Measurements from ENCODE around the gene CDHR2.

CDHR2 gene

DNA sequence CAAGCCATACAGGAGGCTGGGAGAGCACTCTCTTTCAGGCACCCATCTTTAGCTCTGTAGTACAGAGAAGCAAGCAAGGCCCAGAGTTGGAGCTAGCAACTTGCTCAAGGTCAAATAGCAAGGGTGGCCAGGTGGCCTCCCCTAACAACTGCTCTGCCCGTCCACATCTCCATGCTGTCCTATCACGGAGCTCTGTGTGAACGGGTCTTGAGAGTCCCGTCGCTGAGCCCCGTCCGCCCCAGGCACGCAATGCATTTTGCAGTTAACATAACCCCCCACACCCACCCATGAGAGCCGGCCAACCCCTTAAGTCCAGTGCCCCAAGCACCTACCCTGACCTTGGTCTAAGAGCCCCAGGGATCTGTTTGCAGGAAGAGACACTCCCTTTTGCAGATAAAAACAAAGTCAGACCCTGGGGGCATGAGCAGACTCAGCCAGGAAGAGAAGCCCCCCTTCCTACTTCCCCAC is 13.4 kb upstream of the CDHR2 start:
- no peak for TF ChIP-seq CTCF (IDR thresholded peaks at IDR 0.05; ENCODE audit: insufficient read depth, low read depth, low read length, missing control alignments)
- no peak for DNase-seq (ENCODE audit: low read depth)
- peak overlapping the region; percentile 99 for H3K4me3 ChIP-seq (ENCODE audit: low read length)

GRCh38 chr5:176536132-176536901 is 12.8 kb upstream of the CDHR2 start:
- peak; percentile 77 for DNase-seq (ENCODE audit: low read depth)
- no peak for TF ChIP-seq CTCF (IDR thresholded peaks at IDR 0.05; ENCODE audit: insufficient read depth, low read depth, low read length, missing control alignments)
- peak overlapping the region; percentile 99 for H3K4me3 ChIP-seq (ENCODE audit: low read length)

DNA sequence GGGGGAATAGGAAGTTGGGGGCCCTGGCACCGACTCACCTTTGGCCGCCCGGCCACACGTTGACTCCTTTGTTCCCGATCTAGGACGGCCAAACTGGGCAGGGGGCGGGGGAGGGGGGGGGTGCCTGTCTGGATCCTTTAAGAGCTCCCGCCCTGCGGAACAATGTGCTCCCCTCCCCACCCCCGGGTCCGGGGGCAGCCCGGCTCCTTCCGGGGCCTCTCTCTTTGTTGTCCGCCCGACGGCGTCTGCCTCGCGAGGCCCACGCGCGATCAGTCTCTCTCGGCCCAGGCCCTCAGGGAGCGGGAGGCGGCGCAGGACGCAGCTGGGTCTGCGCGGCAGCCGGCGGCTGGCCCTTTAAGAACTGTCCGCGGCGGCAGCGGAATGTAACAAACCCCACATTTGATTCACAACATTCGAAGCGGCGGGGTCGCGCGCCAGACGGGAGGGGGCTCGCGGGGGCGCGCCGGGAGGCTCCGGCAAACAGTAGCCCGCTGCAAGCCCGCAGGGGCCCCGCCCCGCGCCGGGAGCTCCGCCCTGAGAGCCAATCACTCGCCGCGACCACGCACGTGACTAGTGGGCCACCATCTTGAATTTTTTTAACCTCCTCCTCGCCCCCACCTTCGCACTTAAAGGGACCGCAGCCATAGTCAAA is 12.1 kb upstream of the CDHR2 start, which contains the start of gene RNF44:
RNF44 (minus strand) TSS at position 501 of the 652 bp plus-strand sequence. CDS start 4,930 bp downstream, outside the sequence.
- no peak for TF ChIP-seq CTCF (IDR thresholded peaks at IDR 0.05; ENCODE audit: insufficient read depth, low read depth, low read length, missing control alignments)
- peak; percentile 98 for DNase-seq (ENCODE audit: low read depth)
- peak within 1 kb of the TSS; percentile 99 for H3K4me3 ChIP-seq (ENCODE audit: low read length)

- peak; percentile 100 for DNase-seq (ENCODE audit: low read depth)
- peak overlapping the region; percentile 99 for H3K4me3 ChIP-seq (ENCODE audit: low read length)
- no peak for TF ChIP-seq CTCF (IDR thresholded peaks at IDR 0.05; ENCODE audit: insufficient read depth, low read depth, low read length, missing control alignments)
These were observed 11.4 kb upstream of the CDHR2 start for GRCh38 chr5:176537554-176538229.

GRCh38 chr5:176538230-176538988 is 10.7 kb upstream of the CDHR2 start:
- no peak for TF ChIP-seq CTCF (IDR thresholded peaks at IDR 0.05; ENCODE audit: insufficient read depth, low read depth, low read length, missing control alignments)
- no peak for DNase-seq (ENCODE audit: low read depth)
- peak overlapping the region; percentile 42 for H3K4me3 ChIP-seq (ENCODE audit: low read length)

DNA sequence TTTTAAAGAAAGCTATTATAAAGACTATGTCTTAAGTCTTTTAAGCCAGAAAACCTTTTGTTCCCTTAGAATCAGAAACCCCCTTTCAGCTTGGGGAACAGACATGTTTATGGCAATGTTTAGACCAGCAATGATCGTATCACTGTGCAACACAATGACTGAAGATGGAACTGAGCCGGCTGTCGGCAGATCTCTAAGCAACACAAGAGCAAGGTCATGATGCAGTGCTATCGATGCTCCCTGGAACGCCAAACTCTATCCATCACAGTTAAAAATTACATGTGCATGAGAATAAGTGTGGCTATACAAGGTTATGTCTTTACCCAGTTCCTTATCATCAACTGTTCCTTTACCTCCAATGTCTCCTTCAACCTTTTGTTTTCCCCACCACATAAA is 10.2 kb upstream of the CDHR2 start:
- no peak for TF ChIP-seq CTCF (IDR thresholded peaks at IDR 0.05; ENCODE audit: insufficient read depth, low read depth, low read length, missing control alignments)
- H3K4me3 ChIP-seq (ENCODE audit: low read length): no peak overlapping the region
- no peak for DNase-seq (ENCODE audit: low read depth)
